Effector memory CD8-positive, alpha-beta T cell (primary cell): ENCODE measurements around the gene CACNG4.
"Not testable (repeated sequence)": the region's sequence is repeated elsewhere in the genome, so short reads cannot be mapped to it uniquely, and the experiment has no call there.

Experiments
- ATAC-seq: fragments of 150-1000 bp; cut with Tn5 transposase; replicated peaks from 2 replicates; pipeline ENCODE4 v1.10.0; 2021; ENCODE audit warnings: mild to moderate bottlenecking, moderate library complexity
- DNase-seq, 3 experiments: peaks; one replicate each; pipeline ENCODE4 v3.0.0; 2021
- H3K27ac Mint-ChIP-seq, 2 donors: one replicate each; pipeline ENCODE4 v1.8.0; 2022; ENCODE audit warnings: mild to moderate bottlenecking in 2 of 2, mixed read lengths in 2 of 2, moderate library complexity in 2 of 2
- H3K27me3 Mint-ChIP-seq, 2 donors: one replicate each; pipeline ENCODE4 v1.8.0; 2022; ENCODE audit warnings: mixed read lengths in 2 of 2
- H3K36me3 Mint-ChIP-seq: one replicate; pipeline ENCODE4 v1.8.0; 2022; ENCODE audit warnings: mild to moderate bottlenecking, moderate library complexity, mixed read lengths; ENCODE audit not compliant: insufficient read depth
- H3K4me1 Mint-ChIP-seq, 2 donors: one replicate each; pipeline ENCODE4 v1.8.0; 2022; ENCODE audit warnings: low read depth in 2 of 2, mixed read lengths in 2 of 2
- H3K4me3 Mint-ChIP-seq, 2 donors: one replicate each; pipeline ENCODE4 v1.8.0; 2022; ENCODE audit warnings: mild to moderate bottlenecking in 2 of 2, mixed read lengths in 2 of 2, moderate library complexity in 2 of 2
- H3K9me3 Mint-ChIP-seq, 2 donors: one replicate each; pipeline ENCODE4 v1.8.0; 2022; ENCODE audit warnings: mixed read lengths in 2 of 2

Gene CACNG4

DNA sequence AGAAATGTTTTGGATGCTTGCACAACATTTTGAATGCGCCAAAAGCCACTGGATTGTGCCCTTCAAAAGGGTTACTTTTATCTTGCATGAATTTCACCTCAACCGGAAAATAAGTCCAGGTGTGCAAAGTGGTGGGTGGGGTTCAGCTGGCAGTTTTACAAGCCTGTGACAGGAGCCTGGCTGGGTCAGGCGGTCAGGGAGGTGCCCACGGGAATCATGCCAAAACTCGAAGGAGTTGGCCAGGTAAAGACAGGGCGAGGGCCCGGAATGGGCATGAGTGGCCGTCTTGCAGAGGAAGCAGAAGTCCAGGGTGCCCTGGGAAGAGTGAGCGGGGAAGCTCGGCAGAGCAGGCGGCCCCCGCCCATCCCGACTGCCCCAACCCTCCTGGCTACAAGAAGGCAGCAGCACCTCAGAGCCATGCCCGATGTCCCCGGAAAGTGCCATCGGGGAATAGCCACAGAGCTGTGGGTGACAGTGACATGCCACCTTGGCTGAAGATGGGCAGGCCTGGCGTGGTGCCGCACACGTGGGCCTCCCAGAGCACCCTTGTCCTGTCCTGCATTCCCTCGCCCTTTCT is 60.8 kb downstream of the CACNG4 start:
- H3K4me1 Mint-ChIP-seq: peaks cover 0 to 2% of the 10 kb centered on the region in 2 donors
- H3K4me3 Mint-ChIP-seq: no peak overlapping the region
- DNase-seq: no peak
- no peaks in the 10 kb centered on the region for H3K9me3 Mint-ChIP-seq
- H3K27ac Mint-ChIP-seq: no peak overlapping the region
- ATAC-seq: no peak
- H3K36me3 Mint-ChIP-seq: no peaks in the 10 kb centered on the region
- H3K27me3 Mint-ChIP-seq: peaks cover 0 to 11% of the 10 kb centered on the region in 2 donors

- Mint-ChIP-seq H3K4me3 (no peak overlapping the region), H3K4me1 (peaks cover 0 to 2% of the 10 kb centered on the region in 2 donors), H3K27ac (no peak overlapping the region), H3K27me3 (peaks cover 0 to 11% of the 10 kb centered on the region in 2 donors), H3K9me3 (no peaks in the 10 kb centered on the region), H3K36me3 (no peaks in the 10 kb centered on the region)
- no peak for ATAC-seq
- DNase-seq: no peak
Measured at GRCh38 chr17:67026341-67026740, 61.8 kb downstream of the CACNG4 start.

DNA sequence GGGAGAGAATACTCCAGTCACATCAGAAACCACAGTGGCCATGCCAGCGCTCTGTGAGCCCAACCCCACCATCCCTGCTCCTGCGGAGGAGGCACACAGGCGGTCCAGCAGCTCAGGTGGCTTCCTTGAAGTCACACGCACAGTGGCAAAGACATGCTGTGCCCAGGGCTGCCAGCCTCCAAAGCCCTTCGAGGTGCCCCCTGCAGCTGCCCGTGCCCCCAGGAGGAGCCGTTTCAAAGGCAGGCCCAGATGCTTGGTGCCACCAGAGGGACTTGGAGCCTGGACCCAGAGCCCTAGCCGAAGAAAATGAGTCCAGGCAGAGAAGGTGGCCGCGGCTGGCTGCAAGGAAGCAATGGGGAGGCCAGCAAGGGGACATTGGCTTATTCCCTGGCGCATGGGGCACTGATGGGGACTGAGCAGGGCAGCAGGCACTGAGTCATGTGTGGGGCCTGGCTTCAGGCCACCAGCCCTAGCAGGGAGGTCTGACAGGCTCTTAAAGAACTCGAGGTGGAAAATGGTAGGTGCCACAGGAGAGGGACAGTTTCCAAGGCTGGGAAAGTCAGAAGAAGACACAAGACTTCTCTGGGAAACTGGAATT is 62.6 kb downstream of the CACNG4 start:
- no peak for ATAC-seq
- Mint-ChIP-seq H3K4me3 (no peak overlapping the region), H3K27me3 (peaks cover 0 to 11% of the 10 kb centered on the region in 2 donors), H3K4me1 (no peaks in the 10 kb centered on the region), H3K27ac (no peak overlapping the region), H3K9me3 (no peaks in the 10 kb centered on the region), H3K36me3 (no peaks in the 10 kb centered on the region)
- no peak for DNase-seq

DNA sequence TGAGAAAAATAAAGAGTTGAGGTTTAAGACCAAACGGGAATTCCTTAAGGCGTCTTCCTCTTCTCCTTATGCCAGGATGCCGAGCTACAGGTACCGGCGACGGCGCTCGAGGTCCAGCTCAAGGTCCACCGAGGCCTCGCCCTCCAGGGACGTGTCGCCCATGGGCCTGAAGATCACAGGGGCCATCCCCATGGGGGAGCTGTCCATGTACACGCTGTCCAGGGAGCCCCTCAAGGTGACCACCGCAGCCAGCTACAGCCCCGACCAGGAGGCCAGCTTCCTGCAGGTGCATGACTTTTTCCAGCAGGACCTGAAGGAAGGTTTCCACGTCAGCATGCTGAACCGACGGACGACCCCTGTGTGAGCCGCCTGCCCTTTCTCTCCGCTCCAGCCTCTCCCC is 66.1 kb downstream of the CACNG4 start:
- Mint-ChIP-seq H3K36me3 (no peaks in the 10 kb centered on the region), H3K4me1 (no peaks in the 10 kb centered on the region), H3K27me3 (peaks cover 0 to 13% of the 10 kb centered on the region in 2 donors), H3K4me3 (no peak overlapping the region), H3K27ac (no peak overlapping the region), H3K9me3 (no peaks in the 10 kb centered on the region)
- ATAC-seq (no peak), DNase-seq (no peak)

GRCh38 chr17:67032382-67032781 is 67.9 kb downstream of the CACNG4 start:
- Mint-ChIP-seq H3K36me3 (no peaks in the 10 kb centered on the region), H3K27me3 (peaks cover 17 to 29% of the 10 kb centered on the region in 2 donors), H3K4me1 (no peaks in the 10 kb centered on the region), H3K27ac (no peak overlapping the region), H3K4me3 (no peak overlapping the region), H3K9me3 (no peaks in the 10 kb centered on the region)
- ATAC-seq (no peak), DNase-seq (no peak)

GRCh38 chr17:67032985-67033384 is 68.5 kb downstream of the CACNG4 start:
- H3K36me3 Mint-ChIP-seq: no peaks in the 10 kb centered on the region
- H3K4me1 Mint-ChIP-seq: no peaks in the 10 kb centered on the region
- no peak for DNase-seq
- H3K9me3 Mint-ChIP-seq: no peaks in the 10 kb centered on the region
- H3K27ac Mint-ChIP-seq: no peak overlapping the region
- H3K4me3 Mint-ChIP-seq: no peak overlapping the region
- H3K27me3 Mint-ChIP-seq: peaks cover 21 to 31% of the 10 kb centered on the region in 2 donors
- ATAC-seq: no peak

DNA sequence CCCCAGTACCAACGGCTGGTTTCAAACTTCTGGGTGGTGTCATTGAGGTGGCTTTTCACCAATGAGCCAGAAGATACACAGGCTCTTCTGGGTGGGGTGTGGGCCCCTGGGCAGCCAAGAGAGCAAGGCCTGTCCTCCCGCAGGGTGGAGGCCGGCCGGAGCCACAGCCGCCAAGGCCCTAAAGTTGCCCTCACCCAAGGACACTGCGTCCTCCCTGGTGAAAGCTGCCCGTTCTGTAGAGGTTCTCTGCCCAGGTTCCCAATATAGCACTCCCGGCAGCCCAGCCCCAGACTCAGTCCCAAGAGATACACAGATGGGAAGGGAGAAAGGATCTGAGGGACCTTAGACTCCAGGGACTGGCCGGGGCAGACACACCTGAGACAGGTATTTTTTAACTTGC is 69.1 kb downstream of the CACNG4 start:
- ATAC-seq: no peak

GRCh38 chr17:67035131-67036083 is 70.9 kb downstream of the CACNG4 start:
- H3K27ac Mint-ChIP-seq: no peak overlapping the region
- no peaks in the 10 kb centered on the region for H3K9me3 Mint-ChIP-seq
- H3K36me3 Mint-ChIP-seq: no peaks in the 10 kb centered on the region
- H3K4me1 Mint-ChIP-seq: no peaks in the 10 kb centered on the region
- H3K4me3 Mint-ChIP-seq: no peak overlapping the region
- peaks cover 21 to 31% of the 10 kb centered on the region in 2 donors for H3K27me3 Mint-ChIP-seq
- no peak for ATAC-seq
- no peak for DNase-seq

More for the DNA sequence above, 69.1 kb downstream of the CACNG4 start:
- H3K36me3 Mint-ChIP-seq: no peaks in the 10 kb centered on the region
- DNase-seq: no peak
- no peak overlapping the region for H3K4me3 Mint-ChIP-seq
- H3K27me3 Mint-ChIP-seq: peaks cover 21 to 31% of the 10 kb centered on the region in 2 donors
- no peak overlapping the region for H3K27ac Mint-ChIP-seq
- no peaks in the 10 kb centered on the region for H3K4me1 Mint-ChIP-seq
- no peaks in the 10 kb centered on the region for H3K9me3 Mint-ChIP-seq

DNA sequence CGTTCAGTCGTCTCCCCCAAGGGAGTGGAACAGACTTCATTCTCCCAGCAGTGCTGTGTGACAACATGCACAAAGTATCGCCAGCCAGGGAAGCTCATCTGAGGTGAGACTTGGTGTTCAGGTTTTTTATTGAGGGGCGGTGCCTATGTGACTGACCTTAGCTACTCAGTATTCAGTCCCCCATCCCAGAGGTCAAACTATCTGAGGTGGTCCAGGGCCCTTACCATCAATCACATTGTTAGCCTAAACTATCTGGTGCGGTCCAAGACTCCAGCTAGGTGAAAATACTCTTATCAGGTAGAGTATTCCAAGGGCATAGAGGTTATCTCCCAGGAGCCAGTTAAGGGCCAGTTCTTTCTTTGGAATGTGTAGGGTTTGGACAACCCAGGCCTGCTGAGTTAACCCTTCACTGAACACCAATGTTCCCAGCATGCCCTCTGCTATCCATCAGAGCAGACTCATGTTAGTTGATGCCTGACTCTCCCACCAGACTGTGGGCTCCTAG is 74.4 kb downstream of the CACNG4 start:
- Mint-ChIP-seq H3K9me3 (no peaks in the 10 kb centered on the region), H3K4me1 (peaks cover 0 to 3% of the 10 kb centered on the region in 2 donors), H3K27me3 (peaks cover 21 to 31% of the 10 kb centered on the region in 2 donors), H3K4me3 (no peak overlapping the region), H3K27ac (no peak overlapping the region), H3K36me3 (no peaks in the 10 kb centered on the region)
- ATAC-seq: no peak
- DNase-seq: no peak

GRCh38 chr17:67040652-67041051 is 76.1 kb downstream of the CACNG4 start:
- ATAC-seq: no peak
- Mint-ChIP-seq H3K36me3 (no peaks in the 10 kb centered on the region), H3K4me3 (no peak overlapping the region), H3K27ac (no peak overlapping the region), H3K9me3 (no peaks in the 10 kb centered on the region), H3K4me1 (peaks cover 0 to 3% of the 10 kb centered on the region in 2 donors), H3K27me3 (peaks cover 19 to 21% of the 10 kb centered on the region in 2 donors)
- no peak for DNase-seq

GRCh38 chr17:67041119-67041518 is 76.6 kb downstream of the CACNG4 start:
- peaks cover 15 to 17% of the 10 kb centered on the region in 2 donors for H3K27me3 Mint-ChIP-seq
- not testable (repeated sequence) for H3K36me3 Mint-ChIP-seq, H3K4me1 Mint-ChIP-seq, DNase-seq, H3K4me3 Mint-ChIP-seq, H3K27ac Mint-ChIP-seq, H3K9me3 Mint-ChIP-seq, ATAC-seq

GRCh38 chr17:67041531-67041930 is 77.0 kb downstream of the CACNG4 start:
- H3K27me3 Mint-ChIP-seq: peaks cover 11 to 16% of the 10 kb centered on the region in 2 donors
- ATAC-seq: no peak

More at GRCh38 chr17:67041531-67041930, 77.0 kb downstream of the CACNG4 start:
- Mint-ChIP-seq H3K4me1 (peaks cover 0 to 3% of the 10 kb centered on the region in 2 donors), H3K9me3 (peaks cover 0 to under 1% of the 10 kb centered on the region in 2 donors), H3K4me3 (no peak overlapping the region), H3K36me3 (no peaks in the 10 kb centered on the region), H3K27ac (no peak overlapping the region)
- no peak for DNase-seq
